ENCODE data around the gene CHMP6. TPM values are rescaled to one million over a fixed set of nuclear protein-coding genes. Genes with fewer than 3 reads are reported as not detected.

The CHMP6 gene
- polyA plus RNA-seq, 3 donors, result 20.3 to 44.8 (median 44.1) TPM

- no peak overlapping the region for H3K4me3 ChIP-seq (replicated peaks in 1 of 3; ENCODE audit: low read depth in 2 of 3, low read length in 3 of 3)
- no peak overlapping the region for H3K9ac ChIP-seq (ENCODE audit: insufficient read depth, low read length, poor library complexity, severe bottlenecking)
- H3K27me3 ChIP-seq (ENCODE audit: control insufficient read depth in 2 of 2, insufficient read depth in 2 of 2, low read length in 2 of 2), result peaks cover 0 to 2% of the 10 kb centered on the region in 2 donors
- Mint-ChIP-seq H3K27ac (no peak overlapping the region), H3K4me1 (peaks cover 11% of the 10 kb centered on the region), H3K9me3 (peaks cover 0 to 1% (median 0%) of the 10 kb centered on the region in 7 donors), H3K27me3 (ENCODE audit: low read depth in 3 of 3) (peaks cover 0 to 28% (median 25%) of the 10 kb centered on the region in 3 donors), H3K36me3 (peaks cover 0 to 2% of the 10 kb centered on the region in 2 donors), H3K4me3 (no peak overlapping the region)
- intact Hi-C loops (cut with micrococcal nuclease), result loop anchor here in 1 of 2 donors (10.0 kb wide), 1 partner anchor 146 kb away; no protein-coding TSS in a partner anchor
- H3K36me3 ChIP-seq (replicated peaks in 1 of 2; ENCODE audit: control insufficient read depth in 1 of 2, insufficient read depth in 2 of 2, low read length in 2 of 2), result no peaks in the 10 kb centered on the region
- no peaks in the 10 kb centered on the region for H3K79me2 ChIP-seq (ENCODE audit: insufficient read depth, low read length)
- no peak overlapping the region for H2AFZ ChIP-seq (ENCODE audit: insufficient read depth, low read depth, low read length, poor library complexity, severe bottlenecking)
- no peak for TF ChIP-seq CTCF (IDR thresholded peaks at IDR 0.05)
- H3K27ac ChIP-seq (ENCODE audit: low read depth in 1 of 2, low read length in 2 of 2), result no peak overlapping the region
- H3K4me1 ChIP-seq (ENCODE audit: control insufficient read depth in 1 of 2, insufficient read depth in 2 of 2, low read length in 2 of 2), result peaks cover 8 to 15% of the 10 kb centered on the region in 2 donors
- H4K20me1 ChIP-seq (ENCODE audit: insufficient read depth, low read length), result no peaks in the 10 kb centered on the region
- no peak overlapping the region for H3K4me2 ChIP-seq (replicated peaks; ENCODE audit: extremely low read depth, low read length, poor library complexity, severe bottlenecking)
- WGBS (ENCODE audit: insufficient coverage), result 71% methylated on average over 24 of the region's 26 CpGs
- no peaks in the 10 kb centered on the region for H3K9me3 ChIP-seq (replicated peaks in 1 of 2; ENCODE audit: control insufficient read depth in 1 of 2, insufficient read depth in 1 of 2, low read length in 2 of 2)
- no peak for DNase-seq
These were observed 20.6 kb upstream of the CHMP6 start for GRCh38 chr17:80970762-80971703.

- Histone ChIP-seq H2AFZ (ENCODE audit: insufficient read depth, low read depth, low read length, poor library complexity, severe bottlenecking) (no peak overlapping the region), H3K36me3 (replicated peaks in 1 of 2; ENCODE audit: control insufficient read depth in 1 of 2, insufficient read depth in 2 of 2, low read length in 2 of 2) (no peaks in the 10 kb centered on the region), H3K4me2 (replicated peaks; ENCODE audit: extremely low read depth, low read length, poor library complexity, severe bottlenecking) (no peak overlapping the region), H3K4me1 (ENCODE audit: control insufficient read depth in 1 of 2, insufficient read depth in 2 of 2, low read length in 2 of 2) (peaks cover 8 to 15% of the 10 kb centered on the region in 2 donors), H3K27me3 (ENCODE audit: control insufficient read depth in 2 of 2, insufficient read depth in 2 of 2, low read length in 2 of 2) (peaks cover 0 to 2% of the 10 kb centered on the region in 2 donors), H3K9ac (ENCODE audit: insufficient read depth, low read length, poor library complexity, severe bottlenecking) (no peak overlapping the region), H3K4me3 (replicated peaks in 1 of 3; ENCODE audit: low read depth in 2 of 3, low read length in 3 of 3) (no peak overlapping the region), H4K20me1 (ENCODE audit: insufficient read depth, low read length) (no peaks in the 10 kb centered on the region), H3K79me2 (ENCODE audit: insufficient read depth, low read length) (no peaks in the 10 kb centered on the region), H3K27ac (ENCODE audit: low read depth in 1 of 2, low read length in 2 of 2) (no peak overlapping the region), H3K9me3 (replicated peaks in 1 of 2; ENCODE audit: control insufficient read depth in 1 of 2, insufficient read depth in 1 of 2, low read length in 2 of 2) (no peaks in the 10 kb centered on the region)
- intact Hi-C loops (cut with micrococcal nuclease), result loop anchor here in 1 of 2 donors (10.0 kb wide), 1 partner anchor 147 kb away; no protein-coding TSS in a partner anchor
- Mint-ChIP-seq H3K4me1 (peaks cover 11% of the 10 kb centered on the region), H3K9me3 (peaks cover 0 to 2% (median 0%) of the 10 kb centered on the region in 7 donors), H3K27ac (no peak overlapping the region), H3K36me3 (no peaks in the 10 kb centered on the region), H3K27me3 (ENCODE audit: low read depth in 3 of 3) (peaks cover 0 to 28% (median 28%) of the 10 kb centered on the region in 3 donors), H3K4me3 (no peak overlapping the region)
- WGBS (ENCODE audit: insufficient coverage), result 76% methylated on average over 9 of the region's 13 CpGs
- DNase-seq, result no peak
- TF ChIP-seq CTCF (IDR thresholded peaks at IDR 0.05), result no peak
These were observed 19.8 kb upstream of the CHMP6 start for GRCh38 chr17:80971704-80972304.

Data from CD14-positive monocyte (primary cell).